Astrocyte of the hippocampus (primary cell): Measurements from ENCODE around the gene YAP1.
A peak's percentile ranks its signal among the peaks of the same experiment; 100 is the strongest.

ENCODE experiments used
- DNase-seq: peaks from one replicate; pipeline ENCODE4 v3.0.0; 2011; ENCODE audit warnings: low read depth, low spot score

Gene YAP1

GRCh38 chr11:102157219-102157618 lies 47.0 kb downstream of the YAP1 start:
- peak; percentile 75 for DNase-seq

- no peak for DNase-seq
Measured at GRCh38 chr11:102158164-102158735, 48.0 kb downstream of the YAP1 start.

- DNase-seq = no peak
Measured at GRCh38 chr11:102163368-102163767, 53.1 kb downstream of the YAP1 start.

- DNase-seq = no peak
Measured at GRCh38 chr11:102166175-102167064, 56.2 kb downstream of the YAP1 start.

- DNase-seq = no peak
Measured at GRCh38 chr11:102168481-102168880, 58.2 kb downstream of the YAP1 start.

GRCh38 chr11:102171101-102171500 lies 60.9 kb downstream of the YAP1 start:
- no peak for DNase-seq

- no peak for DNase-seq
Measured at GRCh38 chr11:102172127-102172848, 62.0 kb downstream of the YAP1 start.

- no peak for DNase-seq
Measured at GRCh38 chr11:102177126-102177525, 66.9 kb downstream of the YAP1 start.

- peak; percentile 63 for DNase-seq
Measured at GRCh38 chr11:102177974-102178631, 67.9 kb downstream of the YAP1 start.

GRCh38 chr11:102179371-102179770 lies 69.1 kb downstream of the YAP1 start:
- DNase-seq = no peak

- no peak for DNase-seq
Measured at GRCh38 chr11:102184269-102184987, 74.2 kb downstream of the YAP1 start.

- DNase-seq = no peak
Measured at GRCh38 chr11:102186551-102187191, 76.4 kb downstream of the YAP1 start.

- peak; percentile 59 for DNase-seq
Measured at GRCh38 chr11:102187416-102188151, 77.3 kb downstream of the YAP1 start.

- no peak for DNase-seq
Measured at GRCh38 chr11:102188488-102188887, 78.2 kb downstream of the YAP1 start.

GRCh38 chr11:102191832-102192231 lies 81.6 kb downstream of the YAP1 start:
- no peak for DNase-seq

GRCh38 chr11:102192349-102193066 lies 82.3 kb downstream of the YAP1 start:
- no peak for DNase-seq

GRCh38 chr11:102194257-102194656 lies 84.0 kb downstream of the YAP1 start:
- DNase-seq = no peak

- DNase-seq = no peak
Measured at GRCh38 chr11:102194990-102195389, 84.7 kb downstream of the YAP1 start.

GRCh38 chr11:102196351-102196750 lies 86.1 kb downstream of the YAP1 start:
- no peak for DNase-seq
